Mesenchymal stem cell (in vitro differentiated cells and primary cell): ENCODE measurements around the gene ST8SIA6. TPM values are rescaled to one million over a fixed set of nuclear protein-coding genes. Genes with fewer than 3 reads are reported as not detected.
"Not testable (repeated sequence)": the region's sequence is repeated elsewhere in the genome, so short reads cannot be mapped to it uniquely, and the experiment has no call there.

Source experiments
- DNase-seq: peaks from one replicate; pipeline ENCODE4 v3.0.0-alpha.2; 2013
- H2AFZ ChIP-seq: one replicate; pipeline ENCODE4 v1.6.1; 2013; ENCODE audit warnings: low read depth, mild to moderate bottlenecking, control low read depth, inconsistent platforms, low read length, moderate library complexity
- H2AK5ac ChIP-seq: 2 replicates; pipeline ENCODE4 v1.6.1; 2013; ENCODE audit warnings: low read length, moderate library complexity, mild to moderate bottlenecking, inconsistent platforms; ENCODE audit not compliant: severe bottlenecking
- H2BK120ac ChIP-seq: one replicate; pipeline ENCODE4 v1.6.1; 2013; ENCODE audit warnings: low read depth, mild to moderate bottlenecking, inconsistent platforms, low read length, moderate library complexity
- H2BK12ac ChIP-seq, 2 experiments: one replicate each; pipeline ENCODE4 v1.6.1; 2013; ENCODE audit warnings: inconsistent platforms in 2 of 2, low read length in 2 of 2, mild to moderate bottlenecking in 2 of 2, moderate library complexity in 2 of 2, control low read depth in 1 of 2
- H2BK15ac ChIP-seq: one replicate; pipeline ENCODE4 v1.6.1; 2013; ENCODE audit warnings: mild to moderate bottlenecking, low read depth, inconsistent platforms; ENCODE audit not compliant: poor library complexity, severe bottlenecking
- H2BK5ac ChIP-seq: 2 replicates; pipeline ENCODE4 v1.6.1; 2013; ENCODE audit warnings: low read depth, mild to moderate bottlenecking, low read length, control low read depth, inconsistent platforms; ENCODE audit not compliant: poor library complexity, severe bottlenecking
- H3K14ac ChIP-seq, 2 experiments: one replicate each; pipeline ENCODE4 v1.6.1; 2013; ENCODE audit warnings: inconsistent platforms in 2 of 2, low read length in 2 of 2, control low read depth in 1 of 2, mild to moderate bottlenecking in 1 of 2, moderate library complexity in 1 of 2
- H3K18ac ChIP-seq, 2 experiments: one replicate each; pipeline ENCODE4 v1.6.1; 2013; ENCODE audit warnings: inconsistent platforms in 2 of 2, low read length in 2 of 2, control low read depth in 1 of 2, low read depth in 1 of 2, mild to moderate bottlenecking in 1 of 2
- H3K23ac ChIP-seq, 2 experiments: one replicate each; pipeline ENCODE4 v1.6.1; 2013; ENCODE audit warnings: inconsistent platforms in 2 of 2, low read length in 2 of 2, mild to moderate bottlenecking in 2 of 2, moderate library complexity in 2 of 2, control low read depth in 1 of 2
- H3K27ac ChIP-seq: 2 replicates; pipeline ENCODE4 v1.5.1; 2013; ENCODE audit warnings: mild to moderate bottlenecking, moderate library complexity, low read length, control low read depth, inconsistent platforms; ENCODE audit not compliant: poor library complexity, severe bottlenecking
- H3K27me3 ChIP-seq, 2 experiments: 2 replicates each; pipeline versions ENCODE4 v1.6.1 to v1.7.0; 2013; ENCODE audit warnings: low read length in 2 of 2, mild to moderate bottlenecking in 2 of 2, moderate library complexity in 2 of 2, control low read depth in 1 of 2, inconsistent platforms in 1 of 2; ENCODE audit not compliant: control insufficient read depth in 1 of 2, insufficient read depth in 1 of 2
- H3K36me3 ChIP-seq, 2 experiments: 2 replicates each; pipeline versions ENCODE4 v1.6.1 to v1.7.0; 2013; ENCODE audit warnings: low read length in 2 of 2, control low read depth in 1 of 2, inconsistent platforms in 1 of 2, low read depth in 1 of 2, mild to moderate bottlenecking in 1 of 2; ENCODE audit not compliant: insufficient read depth in 2 of 2, control insufficient read depth in 1 of 2
- H3K4ac ChIP-seq, 2 experiments: one replicate each; pipeline ENCODE4 v1.6.1; 2013; ENCODE audit warnings: inconsistent platforms in 2 of 2, low read length in 2 of 2, mild to moderate bottlenecking in 2 of 2, moderate library complexity in 2 of 2, control low read depth in 1 of 2, low read depth in 1 of 2
- H3K4me1 ChIP-seq: 2 replicates; pipeline ENCODE4 v1.6.1; 2013; ENCODE audit warnings: low read depth, low read length, control low read depth; ENCODE audit not compliant: control insufficient read depth, insufficient read depth
- H3K4me2 ChIP-seq: 2 replicates; pipeline ENCODE4 v1.6.1; 2013; ENCODE audit warnings: low read length, mild to moderate bottlenecking, inconsistent platforms; ENCODE audit not compliant: poor library complexity, severe bottlenecking
- H3K4me3 ChIP-seq, 2 experiments: 2 replicates each; pipeline versions ENCODE4 v1.5.1 to v1.7.0; 2013; ENCODE audit warnings: low read length in 2 of 2, mild to moderate bottlenecking in 2 of 2, control low read depth in 1 of 2, low read depth in 1 of 2; ENCODE audit not compliant: insufficient read depth in 1 of 2
- H3K79me1 ChIP-seq: replicated peaks from 2 replicates; pipeline ENCODE4 v1.6.1; 2013; ENCODE audit warnings: mild to moderate bottlenecking, control low read depth, low read length, inconsistent platforms; ENCODE audit not compliant: poor library complexity, severe bottlenecking
- H3K9ac ChIP-seq: 2 replicates; pipeline ENCODE4 v1.7.0; 2013; ENCODE audit warnings: mild to moderate bottlenecking, low read length, moderate library complexity
- H3K9me3 ChIP-seq: 2 replicates; pipeline ENCODE4 v1.7.0; 2013; ENCODE audit warnings: mild to moderate bottlenecking, low read length; ENCODE audit not compliant: control insufficient read depth
- H4K8ac ChIP-seq: one replicate; pipeline ENCODE4 v1.6.1; 2013; ENCODE audit warnings: inconsistent platforms, mild to moderate bottlenecking, low read length, moderate library complexity
- H4K91ac ChIP-seq: one replicate; pipeline ENCODE4 v1.6.1; 2013; ENCODE audit warnings: mild to moderate bottlenecking, low read length, inconsistent platforms
- WGBS: methylation state at CpG from one replicate; pipeline ENCODE4 v1.1.7; 2013; ENCODE audit warnings: mixed read lengths; 5-methylcytosine and 5-hydroxymethylcytosine counted together
- polyA plus RNA-seq, 2 experiments: library from polyadenylated mRNA; stranded (reverse); fragments of 200-250 nt; gene quantifications; one replicate each; pipeline ENCODE4 v1.2.3, GENCODE V29; 2013

The ST8SIA6 gene, protein sequence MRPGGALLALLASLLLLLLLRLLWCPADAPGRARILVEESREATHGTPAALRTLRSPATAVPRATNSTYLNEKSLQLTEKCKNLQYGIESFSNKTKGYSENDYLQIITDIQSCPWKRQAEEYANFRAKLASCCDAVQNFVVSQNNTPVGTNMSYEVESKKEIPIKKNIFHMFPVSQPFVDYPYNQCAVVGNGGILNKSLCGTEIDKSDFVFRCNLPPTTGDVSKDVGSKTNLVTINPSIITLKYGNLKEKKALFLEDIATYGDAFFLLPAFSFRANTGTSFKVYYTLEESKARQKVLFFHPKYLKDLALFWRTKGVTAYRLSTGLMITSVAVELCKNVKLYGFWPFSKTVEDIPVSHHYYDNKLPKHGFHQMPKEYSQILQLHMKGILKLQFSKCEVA
- polyA plus RNA-seq (2013, experiment 1 of 2): 0.03 TPM
- polyA plus RNA-seq (2013, experiment 2 of 2): not detected

DNA sequence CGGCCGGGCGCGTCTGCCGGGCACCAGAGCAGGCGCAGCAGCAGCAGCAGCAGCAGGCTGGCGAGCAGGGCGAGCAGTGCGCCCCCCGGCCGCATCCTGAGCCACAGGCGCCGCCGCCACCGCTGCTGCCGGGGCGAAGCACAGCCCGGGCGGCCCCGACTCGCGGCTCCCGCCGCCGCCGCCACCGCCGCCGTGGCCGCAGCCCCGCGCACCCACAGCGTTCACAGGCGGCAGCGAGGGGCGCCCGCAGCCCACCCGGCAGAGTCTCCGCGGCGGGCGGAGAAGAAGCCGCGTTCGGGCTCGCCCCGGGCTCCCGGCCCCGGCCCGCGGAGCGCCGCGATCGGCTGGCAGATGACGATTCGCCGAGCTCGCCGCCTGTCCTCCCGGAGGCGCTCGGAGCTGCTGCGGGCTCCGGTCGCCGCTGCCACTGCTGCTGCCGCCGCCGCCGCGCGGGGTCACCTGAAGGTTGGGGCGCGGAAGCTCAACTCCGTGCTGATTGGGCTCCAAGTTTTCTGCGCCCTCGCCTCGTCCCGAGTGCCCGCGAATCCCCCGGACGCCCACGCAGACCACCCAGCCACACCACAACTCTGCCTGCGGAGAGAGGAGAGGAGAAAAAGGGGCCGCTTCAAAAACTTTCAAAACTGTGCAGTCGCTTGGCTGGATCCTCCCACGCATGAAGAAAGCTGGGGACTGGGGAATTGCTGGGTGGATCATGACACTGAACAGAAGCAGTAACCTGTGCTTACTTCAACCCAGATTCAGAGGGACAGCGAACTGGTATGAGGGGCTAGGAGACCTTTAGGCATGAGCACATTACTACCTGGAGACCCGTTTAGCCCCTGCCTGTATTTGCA, at the start of gene ST8SIA6:
Gene ST8SIA6 (minus strand): TSS at position 435 of the 854 bp plus-strand sequence. CDS start 340 bp downstream, at position 95.
- no peak within 1 kb of the TSS for H2BK5ac ChIP-seq
- peak within 1 kb of the TSS; percentile 61 for H2AFZ ChIP-seq
- 7% methylated on average over 40 of the region's 91 CpGs for WGBS
- no peak within 1 kb of the TSS for H3K4ac ChIP-seq
- no peak within 1 kb of the TSS for H3K9ac ChIP-seq
- H3K79me1 ChIP-seq: no peaks in the 10 kb centered on the region
- no peak within 1 kb of the TSS for H2AK5ac ChIP-seq
- no peak within 1 kb of the TSS for H2BK120ac ChIP-seq
- H3K4me1 ChIP-seq: peaks cover 15% of the 10 kb centered on the region
- no peak within 1 kb of the TSS for H2BK12ac ChIP-seq
- H3K27ac ChIP-seq: no peak within 1 kb of the TSS
- no peak within 1 kb of the TSS for H4K91ac ChIP-seq
- no peak within 1 kb of the TSS for H4K8ac ChIP-seq
- peak within 1 kb of the TSS; percentile 53 to 68 for H3K4me3 ChIP-seq
- peaks cover 29% of the 10 kb centered on the region for H3K9me3 ChIP-seq
- peak within 1 kb of the TSS; percentile 99 for H3K4me2 ChIP-seq
- H3K27me3 ChIP-seq: peaks cover 7 to 50% of the 10 kb centered on the region in 2 experiments
- peak; percentile 47 for DNase-seq
- no peak within 1 kb of the TSS for H3K18ac ChIP-seq
- H2BK15ac ChIP-seq: peak within 1 kb of the TSS; percentile 7
- no peaks in the 10 kb centered on the region for H3K36me3 ChIP-seq
- no peak within 1 kb of the TSS for H3K14ac ChIP-seq
- peak within 1 kb of the TSS in 1 of 2 experiments; percentile 96 for H3K23ac ChIP-seq

DNA sequence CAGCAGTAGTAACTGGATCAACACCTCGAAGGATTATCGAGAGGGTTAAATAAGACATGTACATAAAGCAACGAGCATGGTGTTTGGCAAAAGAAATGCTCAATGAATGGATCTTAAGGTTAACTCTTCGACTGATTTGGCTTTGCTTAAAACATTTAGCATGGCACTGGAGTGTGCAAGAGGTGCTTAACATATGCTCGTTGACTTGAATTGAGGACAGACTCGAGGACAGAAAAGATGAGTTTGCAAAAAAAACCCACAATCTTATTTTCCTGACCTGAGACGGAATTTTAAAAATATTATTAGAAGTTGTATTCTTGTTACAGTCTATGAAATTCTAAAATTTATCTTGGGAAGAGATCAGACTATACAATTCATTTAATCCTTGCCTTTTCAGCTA, 49.4 kb upstream of the ST8SIA6 start:
- no peak for DNase-seq
- WGBS: 92% methylated on average over 6 of the region's 7 CpGs
- Histone ChIP-seq H3K36me3 (no peaks in the 10 kb centered on the region), H4K91ac (no peak overlapping the region), H3K18ac (no peak overlapping the region), H2BK15ac (no peak overlapping the region), H2AFZ (no peak overlapping the region), H3K9ac (no peak overlapping the region), H2BK120ac (no peak overlapping the region), H3K14ac (no peak overlapping the region), H3K9me3 (no peaks in the 10 kb centered on the region), H4K8ac (no peak overlapping the region), H3K23ac (no peak overlapping the region), H3K4ac (no peak overlapping the region), H3K4me3 (no peak overlapping the region), H3K4me1 (peaks cover 4% of the 10 kb centered on the region), H3K27me3 (no peaks in the 10 kb centered on the region), H2BK5ac (no peak overlapping the region), H3K79me1 (no peaks in the 10 kb centered on the region), H3K27ac (no peak overlapping the region), H3K4me2 (no peak overlapping the region), H2AK5ac (no peak overlapping the region), H2BK12ac (no peak overlapping the region)

DNA sequence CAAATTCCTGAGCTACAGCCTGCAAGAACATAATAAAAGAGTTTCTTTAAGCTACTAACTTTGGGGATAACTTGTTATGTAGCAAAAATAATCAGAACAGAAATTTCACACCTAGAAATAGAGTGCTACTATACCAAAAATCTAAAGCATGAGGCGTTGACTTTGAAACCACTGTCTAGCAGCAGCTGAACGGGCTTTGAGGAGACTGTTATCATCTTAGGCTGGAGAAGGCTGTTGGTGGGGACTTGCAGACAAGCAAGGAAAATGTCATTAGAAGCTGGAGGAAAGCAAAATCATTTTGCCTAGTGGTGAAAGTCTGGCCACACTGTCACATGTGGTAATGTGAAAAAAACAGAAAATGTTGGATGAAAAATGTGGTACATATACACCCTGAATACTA, 48.4 kb upstream of the ST8SIA6 start:
- Histone ChIP-seq H3K4me1 (peaks cover 4% of the 10 kb centered on the region), H2BK120ac (no peak overlapping the region), H3K9me3 (no peaks in the 10 kb centered on the region), H3K4me2 (no peak overlapping the region), H3K23ac (no peak overlapping the region), H3K27me3 (peaks cover 0 to under 1% of the 10 kb centered on the region in 2 experiments), H2BK15ac (no peak overlapping the region), H3K79me1 (no peaks in the 10 kb centered on the region), H3K9ac (no peak overlapping the region), H3K14ac (no peak overlapping the region), H2AFZ (no peak overlapping the region), H3K18ac (no peak overlapping the region), H3K4ac (no peak overlapping the region), H3K4me3 (no peak overlapping the region), H3K27ac (no peak overlapping the region), H4K91ac (no peak overlapping the region), H2BK5ac (no peak overlapping the region), H2BK12ac (no peak overlapping the region), H3K36me3 (no peaks in the 10 kb centered on the region), H2AK5ac (no peak overlapping the region), H4K8ac (no peak overlapping the region)
- DNase-seq: no peak
- 95% methylated on average over 2 of the region's 2 CpGs for WGBS

DNA sequence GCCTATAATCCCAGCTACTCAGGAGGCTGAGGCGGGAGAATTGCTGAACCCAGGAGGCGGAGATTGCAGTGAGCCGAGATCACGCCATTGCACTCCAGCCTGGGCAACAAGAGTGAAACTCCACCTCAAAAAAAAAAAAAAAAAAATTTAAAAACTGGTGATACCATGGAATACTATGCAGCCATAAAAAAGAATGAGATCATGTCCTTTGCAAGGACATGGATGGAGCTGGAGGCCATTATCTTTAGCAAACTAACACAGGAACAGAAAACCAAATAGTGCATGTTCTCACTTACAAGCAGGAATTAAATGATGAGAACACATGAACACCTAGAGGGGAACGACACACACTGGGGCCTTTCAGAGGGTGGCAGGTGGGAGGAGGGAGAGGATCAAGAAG, 44.6 kb upstream of the ST8SIA6 start:
- H2BK15ac ChIP-seq, H3K79me1 ChIP-seq, H3K9ac ChIP-seq, H3K36me3 ChIP-seq, H3K27me3 ChIP-seq, H3K14ac ChIP-seq, H3K4me2 ChIP-seq, H3K27ac ChIP-seq, H3K4ac ChIP-seq, H2BK120ac ChIP-seq, H3K4me3 ChIP-seq, H2BK12ac ChIP-seq, H4K91ac ChIP-seq, H2AFZ ChIP-seq, H3K4me1 ChIP-seq, H3K23ac ChIP-seq, H2BK5ac ChIP-seq, H3K9me3 ChIP-seq, H4K8ac ChIP-seq, H2AK5ac ChIP-seq, H3K18ac ChIP-seq, DNase-seq: not testable (repeated sequence)
- no CpG with 5 or more reads among the region's 5 CpGs for WGBS
